ENCODE data around the gene TACR2.
A peak's percentile ranks its signal among the peaks of the same experiment; 100 is the strongest.

TACR2 gene

GRCh38 chr10:69416695-69417094, at the start of gene TACR2:
Gene TACR2 (minus strand): TSS chr10:69416918. CDS start chr10:69416323, 595 bp downstream.
- peak; percentile 24 to 76 for DNase-seq

GRCh38 chr10:69466158-69466490, 49.4 kb upstream of the TACR2 start:
- no peak for DNase-seq

GRCh38 chr10:69465457-69466157, 48.9 kb upstream of the TACR2 start:
- no peak for DNase-seq

- DNase-seq: no peak
Observed at GRCh38 chr10:69464801-69465401, 48.2 kb upstream of the TACR2 start.

- DNase-seq: no peak
Observed at GRCh38 chr10:69464401-69464800, 47.7 kb upstream of the TACR2 start.

GRCh38 chr10:69463886-69464285, 47.2 kb upstream of the TACR2 start:
- no peak for DNase-seq

- DNase-seq: no peak
Observed at GRCh38 chr10:69461243-69462025, 44.7 kb upstream of the TACR2 start.

GRCh38 chr10:69460576-69461242, 44.0 kb upstream of the TACR2 start:
- DNase-seq: no peak

- peak in 1 of 2 experiments; percentile 18 for DNase-seq
Observed at GRCh38 chr10:69459893-69460575, 43.3 kb upstream of the TACR2 start.

GRCh38 chr10:69459101-69459790, 42.5 kb upstream of the TACR2 start:
- no peak for DNase-seq

- no peak for DNase-seq
Observed at GRCh38 chr10:69458430-69459100, 41.8 kb upstream of the TACR2 start.

GRCh38 chr10:69457771-69458237, 41.1 kb upstream of the TACR2 start:
- DNase-seq: no peak

GRCh38 chr10:69456880-69457693, 40.4 kb upstream of the TACR2 start:
- DNase-seq: no peak

- no peak for DNase-seq
Observed at GRCh38 chr10:69455006-69455763, 38.5 kb upstream of the TACR2 start.

- no peak for DNase-seq
Observed at GRCh38 chr10:69453795-69454194, 37.1 kb upstream of the TACR2 start.

- DNase-seq: no peak
Observed at GRCh38 chr10:69452676-69453415, 36.1 kb upstream of the TACR2 start.

GRCh38 chr10:69451784-69452251, 35.1 kb upstream of the TACR2 start:
- DNase-seq: no peak

- peak; percentile 19 to 89 for DNase-seq
Observed at GRCh38 chr10:69451209-69451783, 34.6 kb upstream of the TACR2 start, which contains the start of gene TSPAN15. Gene TSPAN15 (plus strand): TSS chr10:69451465. CDS start chr10:69451595, 130 bp downstream.

Measured in NCI-H446 (cell line).